ENCODE data around the gene LMAN2.
A peak's percentile ranks its signal among the peaks of the same experiment; 100 is the strongest.

Gene LMAN2

GRCh38 chr5:177304392-177305119, 46.9 kb downstream of the LMAN2 start:
- DNase-seq, result no peak

- no peak for DNase-seq
Observed at GRCh38 chr5:177303925-177304391, 47.5 kb downstream of the LMAN2 start.

GRCh38 chr5:177303121-177303924, 48.1 kb downstream of the LMAN2 start, which contains the start of the genes PRELID1 and RAB24:
Gene PRELID1 (plus strand): TSS chr5:177303799. CDS start chr5:177303986, 187 bp downstream.
Gene RAB24 (minus strand): TSS chr5:177303719. CDS start chr5:177303288, 431 bp downstream.
- peak; percentile 85 for DNase-seq

- DNase-seq, result no peak
Observed at GRCh38 chr5:177302354-177303110, 48.9 kb downstream of the LMAN2 start.

- DNase-seq, result no peak
Observed at GRCh38 chr5:177301503-177302165, 49.8 kb downstream of the LMAN2 start.

GRCh38 chr5:177300951-177301350, 50.5 kb downstream of the LMAN2 start:
- no peak for DNase-seq

- peak; percentile 80 for DNase-seq
Observed at GRCh38 chr5:177300236-177300880, 51.1 kb downstream of the LMAN2 start.

- DNase-seq, result no peak
Observed at GRCh38 chr5:177299697-177300096, 51.8 kb downstream of the LMAN2 start.

- DNase-seq, result no peak
Observed at GRCh38 chr5:177297922-177298321, 53.5 kb downstream of the LMAN2 start.

- no peak for DNase-seq
Observed at GRCh38 chr5:177296581-177296980, 54.9 kb downstream of the LMAN2 start.

GRCh38 chr5:177295924-177296323, 55.5 kb downstream of the LMAN2 start:
- DNase-seq, result no peak

- no peak for DNase-seq
Observed at GRCh38 chr5:177294632-177295031, 56.8 kb downstream of the LMAN2 start.

GRCh38 chr5:177293819-177294581, 57.5 kb downstream of the LMAN2 start:
- no peak for DNase-seq

- DNase-seq, result no peak
Observed at GRCh38 chr5:177291735-177292134, 59.7 kb downstream of the LMAN2 start.

GRCh38 chr5:177290816-177291596, 60.5 kb downstream of the LMAN2 start:
- no peak for DNase-seq

GRCh38 chr5:177288191-177288590, 63.3 kb downstream of the LMAN2 start:
- DNase-seq, result no peak

Data from CD4-positive, alpha-beta T cell treated with Interleukin-15 for 1 hour (primary cell).